Rectal smooth muscle tissue (tissue), 1 donor: ENCODE data around the gene SENP5.
A peak's percentile ranks its signal among the peaks of the same experiment; 100 is the strongest.
"Not testable (repeated sequence)": the region's sequence is repeated elsewhere in the genome, so short reads cannot be mapped to it uniquely, and the experiment has no call there.

ENCODE experiments used
- H3K27ac ChIP-seq: one replicate; pipeline ENCODE4 v1.7.0; 2013; ENCODE audit warnings: low read depth, low read length, inconsistent platforms
- H3K27me3 ChIP-seq: one replicate; pipeline ENCODE4 v1.7.0; 2013; ENCODE audit warnings: low read length; ENCODE audit not compliant: control insufficient read depth, insufficient read depth
- H3K36me3 ChIP-seq: one replicate; pipeline ENCODE4 v1.7.0; 2013; ENCODE audit warnings: low read length; ENCODE audit not compliant: control insufficient read depth, insufficient read depth
- H3K4me1 ChIP-seq: one replicate; pipeline ENCODE4 v1.7.0; 2013; ENCODE audit warnings: low read length; ENCODE audit not compliant: control insufficient read depth, insufficient read depth
- H3K4me3 ChIP-seq: one replicate; pipeline ENCODE4 v1.7.0; 2013; ENCODE audit warnings: low read length
- H3K9ac ChIP-seq: one replicate; pipeline ENCODE4 v1.7.0; 2013; ENCODE audit warnings: low read length

SENP5 gene

GRCh38 chr3:196849180-196849741, 18.5 kb upstream of the SENP5 start:
- no peaks in the 10 kb centered on the region for H3K4me1 ChIP-seq
- no peaks in the 10 kb centered on the region for H3K27me3 ChIP-seq
- H3K9ac ChIP-seq = no peak overlapping the region
- no peak overlapping the region for H3K4me3 ChIP-seq
- H3K27ac ChIP-seq = no peak overlapping the region
- H3K36me3 ChIP-seq = no peaks in the 10 kb centered on the region

GRCh38 chr3:196863000-196863399, 4.7 kb upstream of the SENP5 start:
- not testable (repeated sequence) for H3K4me3 ChIP-seq, H3K9ac ChIP-seq, H3K27ac ChIP-seq, H3K4me1 ChIP-seq, H3K36me3 ChIP-seq, H3K27me3 ChIP-seq

GRCh38 chr3:196867155-196867506, 589 bp upstream of the SENP5 start:
- peaks cover 13% of the 10 kb centered on the region for H3K4me1 ChIP-seq
- peak overlapping the region; percentile 54 for H3K9ac ChIP-seq
- H3K27ac ChIP-seq = peak overlapping the region; percentile 96
- no peaks in the 10 kb centered on the region for H3K36me3 ChIP-seq
- peak overlapping the region; percentile 85 for H3K4me3 ChIP-seq
- H3K27me3 ChIP-seq = no peaks in the 10 kb centered on the region

GRCh38 chr3:196868297-196868661, 559 bp downstream of the SENP5 start:
- no peaks in the 10 kb centered on the region for H3K36me3 ChIP-seq
- H3K27ac ChIP-seq = peak overlapping the region; percentile 96
- peaks cover 15% of the 10 kb centered on the region for H3K4me1 ChIP-seq
- H3K27me3 ChIP-seq = no peaks in the 10 kb centered on the region
- H3K4me3 ChIP-seq = peak overlapping the region; percentile 93
- peak overlapping the region; percentile 66 for H3K9ac ChIP-seq

GRCh38 chr3:196872316-196872715, 4.6 kb downstream of the SENP5 start:
- Histone ChIP-seq H3K27ac (no peak overlapping the region), H3K9ac (no peak overlapping the region), H3K36me3 (no peaks in the 10 kb centered on the region), H3K27me3 (no peaks in the 10 kb centered on the region), H3K4me1 (peaks cover 11% of the 10 kb centered on the region), H3K4me3 (no peak overlapping the region)

GRCh38 chr3:196874511-196875094, 6.9 kb downstream of the SENP5 start:
- H3K4me3 ChIP-seq, H3K4me1 ChIP-seq, H3K36me3 ChIP-seq, H3K9ac ChIP-seq, H3K27ac ChIP-seq, H3K27me3 ChIP-seq: not testable (repeated sequence)

GRCh38 chr3:196875258-196875657, 7.5 kb downstream of the SENP5 start:
- H3K4me3 ChIP-seq = no peak overlapping the region
- H3K36me3 ChIP-seq = no peaks in the 10 kb centered on the region
- peaks cover 2% of the 10 kb centered on the region for H3K4me1 ChIP-seq
- no peak overlapping the region for H3K27ac ChIP-seq
- no peaks in the 10 kb centered on the region for H3K27me3 ChIP-seq
- no peak overlapping the region for H3K9ac ChIP-seq

- H3K36me3 ChIP-seq = no peaks in the 10 kb centered on the region
- no peak overlapping the region for H3K9ac ChIP-seq
- H3K4me3 ChIP-seq = no peak overlapping the region
- H3K27me3 ChIP-seq = no peaks in the 10 kb centered on the region
- H3K27ac ChIP-seq = no peak overlapping the region
- H3K4me1 ChIP-seq = no peaks in the 10 kb centered on the region
Observed at GRCh38 chr3:196883361-196883760, 15.6 kb downstream of the SENP5 start.

- Histone ChIP-seq H3K9ac (no peak overlapping the region), H3K36me3 (peaks cover 3% of the 10 kb centered on the region), H3K27me3 (no peaks in the 10 kb centered on the region), H3K4me1 (no peaks in the 10 kb centered on the region), H3K27ac (no peak overlapping the region), H3K4me3 (no peak overlapping the region)
Observed at GRCh38 chr3:196886144-196886543, 18.4 kb downstream of the SENP5 start.

- Histone ChIP-seq H3K4me3 (no peak overlapping the region), H3K27ac (no peak overlapping the region), H3K27me3 (no peaks in the 10 kb centered on the region), H3K4me1 (no peaks in the 10 kb centered on the region), H3K36me3 (peaks cover 3% of the 10 kb centered on the region), H3K9ac (no peak overlapping the region)
Observed at GRCh38 chr3:196889844-196890708, 22.4 kb downstream of the SENP5 start.

- Histone ChIP-seq H3K9ac (no peak overlapping the region), H3K27me3 (no peaks in the 10 kb centered on the region), H3K4me3 (no peak overlapping the region), H3K27ac (no peak overlapping the region), H3K4me1 (no peaks in the 10 kb centered on the region), H3K36me3 (peaks cover 1% of the 10 kb centered on the region)
Observed at GRCh38 chr3:196894557-196895295, 27.0 kb downstream of the SENP5 start.

GRCh38 chr3:196896229-196896628, 28.5 kb downstream of the SENP5 start:
- no peaks in the 10 kb centered on the region for H3K4me1 ChIP-seq
- no peaks in the 10 kb centered on the region for H3K36me3 ChIP-seq
- no peaks in the 10 kb centered on the region for H3K27me3 ChIP-seq
- no peak overlapping the region for H3K9ac ChIP-seq
- H3K27ac ChIP-seq = no peak overlapping the region
- no peak overlapping the region for H3K4me3 ChIP-seq
